HUES64 (cell line): ENCODE data around the gene TFF2.

Experiments used
- H3K27ac ChIP-seq: 2 replicates; pipeline ENCODE4 v1.7.0; 2013; ENCODE audit warnings: low read depth, low read length, inconsistent platforms
- H3K27me3 ChIP-seq: 2 replicates; pipeline ENCODE4 v1.6.1; 2013; ENCODE audit warnings: mild to moderate bottlenecking, low read length; ENCODE audit not compliant: insufficient read depth
- H3K36me3 ChIP-seq: 2 replicates; pipeline ENCODE4 v1.6.1; 2013; ENCODE audit warnings: mild to moderate bottlenecking, low read length; ENCODE audit not compliant: insufficient read depth
- H3K4me1 ChIP-seq: 2 replicates; pipeline ENCODE4 v1.6.1; 2013; ENCODE audit warnings: mild to moderate bottlenecking, low read length, moderate library complexity; ENCODE audit not compliant: insufficient read depth
- H3K4me3 ChIP-seq: 2 replicates; pipeline ENCODE4 v1.5.1; 2013; ENCODE audit warnings: mild to moderate bottlenecking, low read length, moderate library complexity
- H3K9ac ChIP-seq: 2 replicates; pipeline ENCODE4 v1.6.1; 2013; ENCODE audit warnings: mild to moderate bottlenecking, low read depth, low read length
- H3K9me3 ChIP-seq: 2 replicates; pipeline ENCODE4 v1.6.1; 2013; ENCODE audit warnings: low read depth, low read length; ENCODE audit not compliant: insufficient read depth
- WGBS: fragments of 150-250, 120-280 bp; methylation state at CpG from one replicate; pipeline ENCODE4 v1.1.7; 2013; ENCODE audit warnings: missing lambda C conversion rate; 5-methylcytosine and 5-hydroxymethylcytosine counted together

The TFF2 gene

DNA sequence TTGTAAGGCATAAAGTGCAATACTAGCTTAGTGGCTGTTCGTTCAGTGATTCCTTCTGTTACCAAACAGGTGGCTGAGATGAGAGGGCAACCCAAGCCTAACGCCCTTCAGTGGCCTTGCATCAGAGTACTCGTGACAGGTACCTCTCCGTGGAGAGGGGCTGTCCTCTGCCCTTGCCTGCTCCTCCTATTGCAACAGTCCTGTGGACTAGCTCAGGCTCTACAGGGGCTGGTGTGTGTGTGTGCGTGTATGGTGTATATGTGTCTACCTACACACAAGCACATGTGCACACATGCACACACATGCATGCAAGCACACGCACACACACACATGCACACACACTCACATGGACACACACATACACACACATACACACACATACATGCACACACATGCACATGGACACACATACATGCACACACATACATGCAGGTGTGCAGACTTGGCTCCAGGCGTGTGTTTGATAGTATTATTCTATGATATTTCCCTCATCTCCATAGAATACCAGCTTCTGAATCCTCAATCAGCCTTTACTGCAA lies 50.7 kb downstream of the TFF2 start:
- Histone ChIP-seq H3K9me3 (no peaks in the 10 kb centered on the region), H3K9ac (no peak overlapping the region), H3K27ac (no peak overlapping the region), H3K4me1 (peaks cover 11% of the 10 kb centered on the region; the same call in 1 of the 2 replicates), H3K27me3 (no peaks in the 10 kb centered on the region), H3K4me3 (no peak overlapping the region), H3K36me3 (no peaks in the 10 kb centered on the region)
- WGBS, result 93% methylated on average over 6 of the region's 7 CpGs

DNA sequence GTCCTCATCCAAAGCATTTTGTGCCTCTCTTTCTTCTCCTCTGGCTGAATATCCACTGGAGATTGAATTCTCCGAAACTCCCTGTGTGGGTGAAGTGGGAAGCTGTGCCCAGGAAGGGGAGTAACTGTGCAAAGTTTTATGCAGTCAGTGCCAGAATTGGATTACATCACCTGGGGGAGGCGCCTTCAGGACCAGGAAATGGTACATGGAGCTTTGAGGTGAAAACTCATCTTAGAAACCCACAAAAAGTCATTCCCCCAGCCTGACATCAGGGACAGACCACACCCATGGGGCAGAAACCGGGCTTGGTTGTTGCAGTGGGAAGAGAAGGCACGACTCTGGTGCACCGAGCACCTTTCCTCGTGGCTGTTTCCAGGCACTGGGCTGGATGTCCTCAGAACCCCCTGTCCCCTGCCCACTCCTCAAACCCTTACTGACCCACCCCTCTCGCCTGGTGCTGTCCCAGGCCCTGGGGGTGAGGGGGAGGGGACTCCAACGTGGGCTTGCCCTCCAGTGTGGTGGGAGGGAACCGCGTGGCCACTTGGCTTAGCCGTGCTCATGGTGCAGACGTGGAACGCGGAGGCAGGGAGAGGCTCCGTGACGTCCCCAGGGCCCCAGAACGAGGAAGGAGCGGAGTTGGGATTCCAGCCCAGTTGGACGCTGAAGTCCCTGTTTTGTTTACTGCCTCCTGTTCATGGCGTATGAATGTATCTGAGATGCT lies 51.3 kb downstream of the TFF2 start:
- 91% methylated on average over 18 of the region's 20 CpGs for WGBS
- no peaks in the 10 kb centered on the region for H3K27me3 ChIP-seq
- no peak overlapping the region for H3K4me3 ChIP-seq
- peaks cover 11% of the 10 kb centered on the region; the same call in 1 of the 2 replicates for H3K4me1 ChIP-seq
- H3K27ac ChIP-seq, result no peak overlapping the region
- H3K9me3 ChIP-seq, result no peaks in the 10 kb centered on the region
- H3K9ac ChIP-seq, result no peak overlapping the region
- no peaks in the 10 kb centered on the region for H3K36me3 ChIP-seq

DNA sequence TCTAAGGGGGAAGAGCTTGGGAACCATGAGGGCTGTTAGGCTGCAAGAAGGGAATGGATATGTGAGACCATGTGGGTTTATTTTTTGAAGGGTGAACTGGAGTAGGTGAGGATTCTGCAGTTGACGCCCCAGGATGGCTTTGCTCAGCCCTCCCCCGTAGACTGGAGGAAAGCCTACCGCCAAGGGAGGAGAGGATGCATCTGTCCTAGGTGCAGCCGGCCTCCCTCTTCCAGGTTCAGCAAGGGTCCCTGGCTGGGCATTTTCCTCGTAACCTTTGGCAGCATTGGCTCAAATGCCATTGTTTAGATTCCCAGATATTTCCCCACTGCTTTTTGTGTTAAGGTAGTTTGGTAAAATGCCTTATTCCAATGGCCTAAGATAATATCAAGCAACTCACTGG lies 52.1 kb downstream of the TFF2 start:
- H3K27ac ChIP-seq, result no peak overlapping the region
- H3K9ac ChIP-seq, result no peak overlapping the region
- H3K36me3 ChIP-seq, result no peaks in the 10 kb centered on the region
- peaks cover 11% of the 10 kb centered on the region; the same call in 1 of the 2 replicates for H3K4me1 ChIP-seq
- 80% methylated on average over 5 of the region's 5 CpGs for WGBS
- no peak overlapping the region for H3K4me3 ChIP-seq
- H3K9me3 ChIP-seq, result no peaks in the 10 kb centered on the region
- H3K27me3 ChIP-seq, result no peaks in the 10 kb centered on the region

DNA sequence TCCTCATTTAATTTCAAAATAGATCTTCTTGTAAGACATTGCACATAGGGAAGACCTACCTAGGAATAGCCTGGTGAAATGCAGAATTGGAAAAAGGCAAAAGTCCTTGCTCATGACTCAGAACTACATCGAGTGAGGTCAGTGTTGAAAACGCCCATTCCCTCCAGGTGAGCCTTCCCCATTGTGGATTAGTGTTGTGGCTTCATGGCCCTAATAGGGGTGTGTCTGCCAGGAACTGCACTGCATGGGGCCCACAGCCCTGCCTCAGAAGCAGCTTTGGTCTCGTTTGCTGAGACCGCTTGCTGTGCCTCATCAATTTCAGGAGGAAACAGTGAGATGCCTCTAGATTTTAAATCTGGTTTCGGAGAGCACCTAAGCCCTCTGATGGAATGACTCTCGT lies 52.6 kb downstream of the TFF2 start:
- 47% methylated on average over 6 of the region's 6 CpGs for WGBS

DNA sequence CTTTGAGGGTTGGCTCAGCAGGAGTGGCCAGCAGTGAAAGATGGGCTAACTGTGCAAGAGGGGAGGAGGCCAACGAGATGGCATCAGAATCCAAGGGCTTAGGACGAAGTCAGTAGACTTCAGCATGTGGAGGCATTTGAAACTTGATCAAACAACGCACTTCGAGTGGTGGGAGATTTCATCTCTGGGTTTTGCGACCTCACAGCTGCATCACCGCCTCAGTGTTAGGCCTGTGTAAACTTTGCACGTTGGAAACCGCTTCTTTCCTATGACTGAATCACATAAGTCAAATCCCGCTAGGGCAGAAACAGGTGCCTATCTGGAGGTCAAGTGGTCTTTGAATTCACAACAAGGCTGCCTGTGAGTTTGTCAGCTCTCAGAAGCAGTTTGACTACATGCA lies 53.4 kb downstream of the TFF2 start:
- Histone ChIP-seq H3K4me1 (peaks cover 11% of the 10 kb centered on the region; the same call in 1 of the 2 replicates), H3K9me3 (no peaks in the 10 kb centered on the region), H3K27me3 (no peaks in the 10 kb centered on the region), H3K4me3 (no peak overlapping the region), H3K36me3 (no peaks in the 10 kb centered on the region), H3K27ac (no peak overlapping the region), H3K9ac (no peak overlapping the region)
- 89% methylated on average over 9 of the region's 9 CpGs for WGBS

More for the DNA sequence above, 52.6 kb downstream of the TFF2 start:
- H3K9me3 ChIP-seq, result no peaks in the 10 kb centered on the region
- no peak overlapping the region for H3K27ac ChIP-seq
- H3K27me3 ChIP-seq, result no peaks in the 10 kb centered on the region
- no peak overlapping the region for H3K4me3 ChIP-seq
- peaks cover 11% of the 10 kb centered on the region; the same call in 1 of the 2 replicates for H3K4me1 ChIP-seq
- H3K9ac ChIP-seq, result no peak overlapping the region
- no peaks in the 10 kb centered on the region for H3K36me3 ChIP-seq

DNA sequence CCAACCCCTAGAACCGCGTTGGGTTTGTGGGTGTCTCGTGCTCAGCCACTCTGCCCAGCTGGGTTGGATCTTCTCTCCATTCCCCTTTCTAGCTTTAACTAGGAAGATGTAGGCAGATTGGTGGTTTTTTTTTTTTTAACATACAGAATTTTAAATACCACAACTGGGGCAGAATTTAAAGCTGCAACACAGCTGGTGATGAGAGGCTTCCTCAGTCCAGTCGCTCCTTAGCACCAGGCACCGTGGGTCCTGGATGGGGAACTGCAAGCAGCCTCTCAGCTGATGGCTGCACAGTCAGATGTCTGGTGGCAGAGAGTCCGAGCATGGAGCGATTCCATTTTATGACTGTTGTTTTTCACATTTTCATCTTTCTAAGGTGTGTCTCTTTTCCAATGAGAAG lies 54.3 kb downstream of the TFF2 start:
- whole genome bisulfite sequencing, result 92% methylated on average over 7 of the region's 7 CpGs
- H3K9ac ChIP-seq, result no peak overlapping the region
- no peaks in the 10 kb centered on the region for H3K36me3 ChIP-seq
- no peaks in the 10 kb centered on the region for H3K27me3 ChIP-seq
- H3K4me3 ChIP-seq, result no peak overlapping the region
- H3K9me3 ChIP-seq, result no peaks in the 10 kb centered on the region
- H3K27ac ChIP-seq, result no peak overlapping the region
- H3K4me1 ChIP-seq, result peaks cover 11% of the 10 kb centered on the region; the same call in 1 of the 2 replicates
